Keratinocyte (primary cell): ENCODE results near the gene SERBP1. TPM values are rescaled to one million over a fixed set of nuclear protein-coding genes. Genes with fewer than 3 reads are reported as not detected.
A peak's percentile ranks its signal among the peaks of the same experiment; 100 is the strongest.

Experiments used
- DNase-seq: peaks from one replicate; pipeline ENCODE4 v3.0.0-alpha.2; 2011; ENCODE audit warnings: low read depth, missing footprints, low spot score
- FAIRE-seq: peaks from 2 replicates; lab custom pipeline; 2011; peaks lifted over from hg19 to GRCh38; lab: Jason Lieb, UNC
- H2AFZ ChIP-seq: 2 replicates; pipeline ENCODE4 v1.6.0; 2012; ENCODE audit warnings: low read length, control low read depth, inconsistent platforms; ENCODE audit not compliant: control insufficient read depth
- H3K27ac ChIP-seq: 2 replicates; pipeline ENCODE4 v1.5.1; 2011; ENCODE audit warnings: low read length; ENCODE audit not compliant: control insufficient read depth, insufficient read depth
- H3K27me3 ChIP-seq: 3 replicates; pipeline ENCODE4 v1.6.0; 2011; ENCODE audit warnings: low read length; ENCODE audit not compliant: control insufficient read depth, insufficient read depth; ENCODE audit errors: extremely low read depth
- H3K36me3 ChIP-seq, 2 experiments: 2 replicates in 1 of 2; 3 replicates in 1 of 2; pipeline ENCODE4 v1.5.1; 2011; ENCODE audit warnings: low read length in 2 of 2, mild to moderate bottlenecking in 1 of 2; ENCODE audit not compliant: control insufficient read depth in 2 of 2, insufficient read depth in 2 of 2; ENCODE audit errors: extremely low read depth in 1 of 2
- H3K4me1 ChIP-seq: 3 replicates; pipeline ENCODE4 v1.5.1; 2011; ENCODE audit warnings: low read length; ENCODE audit not compliant: control insufficient read depth, insufficient read depth; ENCODE audit errors: extremely low read depth
- H3K4me2 ChIP-seq: 3 replicates; pipeline ENCODE4 v1.6.0; 2011; ENCODE audit warnings: low read depth, low read length; ENCODE audit not compliant: control insufficient read depth, insufficient read depth; ENCODE audit errors: extremely low read depth
- H3K4me3 ChIP-seq, 3 experiments: fragments of 200-600 bp in 1 of 3; sonication (generic) in 1 of 3; 2 replicates in 2 of 3; 3 replicates in 1 of 3; pipeline ENCODE4 v1.5.1; 2011 to 2016; ENCODE audit warnings: low read length in 3 of 3, mild to moderate bottlenecking in 3 of 3, control low read depth in 2 of 3, inconsistent platforms in 1 of 3, low read depth in 1 of 3, mixed read lengths in 1 of 3, mixed run types in 1 of 3, moderate library complexity in 1 of 3; ENCODE audit not compliant: control insufficient read depth in 2 of 3, insufficient read depth in 2 of 3; ENCODE audit errors: extremely low read depth in 1 of 3
- H3K79me2 ChIP-seq: 2 replicates; pipeline ENCODE4 v1.6.0; 2012; ENCODE audit warnings: low read length; ENCODE audit not compliant: control insufficient read depth, insufficient read depth
- H3K9ac ChIP-seq: 3 replicates; pipeline ENCODE4 v1.6.0; 2011; ENCODE audit warnings: low read length; ENCODE audit not compliant: control insufficient read depth, insufficient read depth; ENCODE audit errors: extremely low read depth
- H3K9me1 ChIP-seq: 3 replicates; pipeline ENCODE4 v1.6.0; 2011; ENCODE audit warnings: low read length; ENCODE audit not compliant: control insufficient read depth, insufficient read depth; ENCODE audit errors: extremely low read depth
- H3K9me3 ChIP-seq: 2 replicates; pipeline ENCODE4 v1.5.1; 2012; ENCODE audit warnings: low read depth, low read length; ENCODE audit not compliant: control insufficient read depth
- H4K20me1 ChIP-seq: 3 replicates; pipeline ENCODE4 v1.6.0; 2011; ENCODE audit warnings: low read length; ENCODE audit not compliant: control insufficient read depth, insufficient read depth; ENCODE audit errors: extremely low read depth
- EZH2 ChIP-seq: IDR thresholded peaks from one replicate; pipeline ENCODE4 v1.6.1; 2012; ENCODE audit warnings: inconsistent platforms, mild to moderate bottlenecking, low read length, moderate library complexity
- dilution Hi-C: fragments of 300-500 bp; cut with MboI; formaldehyde crosslinking; loops from one replicate; pipeline ENCODE4 v1.7.0; 2020; ENCODE audit warnings: low sequenced_read_pairs; ENCODE audit not compliant: extremely low pct_ligation_motif_present
- polyA plus RNA-seq, 5 experiments: library from polyadenylated mRNA; depleted of rRNA in 3 of 5; stranded (reverse) in 3 of 5; stranded (forward) in 1 of 5; unstranded in 1 of 5; fragments of >200 nt; gene quantifications; 1 replicate in 1 of 5; 2 replicates in 3 of 5; 3 replicates in 1 of 5; pipeline versions ENCODE4 v1.2.1 to v1.2.3, GENCODE V29; 2011 to 2012; ENCODE audit warnings: missing spikeins in 2 of 5, low read depth in 1 of 5, low replicate concordance in 1 of 5
- TF ChIP-seq, protein P1 (sequence below), 3 experiments: IDR thresholded peaks in 1 of 3; conservative IDR thresholded peaks in 1 of 3; optimal IDR thresholded peaks in 1 of 3; 2 replicates in 2 of 3; 3 replicates in 1 of 3; pipeline versions ENCODE3 to v1.5.1; 2011; ENCODE audit warnings: low read length in 3 of 3, mild to moderate bottlenecking in 3 of 3, moderate library complexity in 2 of 3, control low read depth in 1 of 3, inconsistent platforms in 1 of 3; ENCODE audit not compliant: insufficient read depth in 2 of 3; ENCODE audit errors: extremely low read depth in 1 of 3

SERBP1 gene
- polyA plus RNA-seq, 1 donor (not counting 4 experiments of a cell fraction or from before 2014, with no cell fraction given), result 352 TPM

DNA sequence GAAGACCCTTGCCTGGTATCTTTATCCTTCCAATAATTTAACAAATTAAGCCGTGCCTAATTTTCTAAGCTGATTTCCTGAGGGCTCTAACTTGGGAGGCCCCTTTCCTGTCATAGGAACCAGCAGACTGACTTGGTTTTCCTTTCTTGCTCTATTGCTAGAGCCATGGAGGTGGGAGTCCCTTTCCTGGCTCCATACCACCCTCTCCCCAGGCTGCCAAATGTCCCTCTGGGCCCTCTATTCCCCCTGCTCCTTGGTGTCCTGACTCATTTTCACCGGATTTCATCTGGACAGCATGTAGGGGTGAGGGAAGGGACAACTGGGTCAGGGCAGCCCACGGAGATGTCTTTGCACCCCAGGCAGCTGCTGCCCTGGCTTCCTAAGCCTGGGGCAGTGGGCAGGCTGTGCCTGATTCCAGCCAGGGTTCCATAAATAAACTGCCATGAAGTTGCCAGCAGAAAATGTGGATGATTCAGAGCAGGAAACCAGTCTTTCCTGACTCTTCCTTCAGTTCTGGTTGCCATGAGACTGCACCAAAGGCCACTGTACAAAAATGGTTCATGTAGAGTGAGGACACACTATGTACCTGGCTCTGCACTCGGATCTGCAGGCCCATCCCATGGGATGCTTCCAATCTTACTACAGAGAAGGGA, 38.0 kb upstream of the SERBP1 start:
- H3K79me2 ChIP-seq, result no peaks in the 10 kb centered on the region
- dilution Hi-C loops, result no loop called here
- TF ChIP-seq, protein P1, sequence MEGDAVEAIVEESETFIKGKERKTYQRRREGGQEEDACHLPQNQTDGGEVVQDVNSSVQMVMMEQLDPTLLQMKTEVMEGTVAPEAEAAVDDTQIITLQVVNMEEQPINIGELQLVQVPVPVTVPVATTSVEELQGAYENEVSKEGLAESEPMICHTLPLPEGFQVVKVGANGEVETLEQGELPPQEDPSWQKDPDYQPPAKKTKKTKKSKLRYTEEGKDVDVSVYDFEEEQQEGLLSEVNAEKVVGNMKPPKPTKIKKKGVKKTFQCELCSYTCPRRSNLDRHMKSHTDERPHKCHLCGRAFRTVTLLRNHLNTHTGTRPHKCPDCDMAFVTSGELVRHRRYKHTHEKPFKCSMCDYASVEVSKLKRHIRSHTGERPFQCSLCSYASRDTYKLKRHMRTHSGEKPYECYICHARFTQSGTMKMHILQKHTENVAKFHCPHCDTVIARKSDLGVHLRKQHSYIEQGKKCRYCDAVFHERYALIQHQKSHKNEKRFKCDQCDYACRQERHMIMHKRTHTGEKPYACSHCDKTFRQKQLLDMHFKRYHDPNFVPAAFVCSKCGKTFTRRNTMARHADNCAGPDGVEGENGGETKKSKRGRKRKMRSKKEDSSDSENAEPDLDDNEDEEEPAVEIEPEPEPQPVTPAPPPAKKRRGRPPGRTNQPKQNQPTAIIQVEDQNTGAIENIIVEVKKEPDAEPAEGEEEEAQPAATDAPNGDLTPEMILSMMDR (optimal IDR thresholded peaks at IDR 0.05 in 1 of 3, IDR thresholded peaks at IDR 0.05 in 1 of 3, conservative IDR thresholded peaks at IDR 0.05 in 1 of 3; ENCODE audit: extremely low read depth in 1 of 3, insufficient read depth in 2 of 3, low read length in 3 of 3), result no peak
- TF ChIP-seq EZH2, result no peak
- no peak overlapping the region for H3K4me3 ChIP-seq
- H2AFZ ChIP-seq, result peak overlapping the region; percentile 43
- no peaks in the 10 kb centered on the region for H4K20me1 ChIP-seq
- H3K9ac ChIP-seq, result no peak overlapping the region
- DNase-seq (no peak), FAIRE-seq (peak; percentile 93)
- no peaks in the 10 kb centered on the region for H3K36me3 ChIP-seq
- no peak overlapping the region for H3K27ac ChIP-seq
- peaks cover 28% of the 10 kb centered on the region for H3K4me1 ChIP-seq
- no peaks in the 10 kb centered on the region for H3K27me3 ChIP-seq
- H3K9me1 ChIP-seq, result no peaks in the 10 kb centered on the region
- peak overlapping the region; percentile 20 for H3K4me2 ChIP-seq
- no peaks in the 10 kb centered on the region for H3K9me3 ChIP-seq

DNA sequence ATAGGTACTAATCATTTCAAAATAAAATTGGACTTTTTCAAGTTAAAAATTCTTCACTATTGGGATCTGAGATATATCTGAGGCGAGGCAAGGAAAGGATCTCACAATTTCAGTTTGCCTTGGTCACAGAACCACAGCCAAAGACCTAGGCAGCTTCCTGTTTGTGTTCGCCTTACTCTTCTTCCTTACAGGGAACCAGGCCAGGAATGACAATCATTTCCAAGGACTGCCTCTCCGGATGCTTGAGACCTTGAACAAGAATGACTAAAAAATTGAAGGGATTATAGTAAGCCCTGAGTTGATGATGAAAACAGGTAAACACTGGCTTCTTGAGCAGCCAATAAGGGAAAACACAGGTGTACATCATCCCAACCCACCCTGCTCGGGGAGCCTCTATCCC, 35.2 kb upstream of the SERBP1 start:
- Histone ChIP-seq H3K4me3 (no peak overlapping the region), H3K4me2 (no peak overlapping the region), H3K27ac (no peak overlapping the region), H3K9me3 (no peaks in the 10 kb centered on the region), H3K79me2 (no peaks in the 10 kb centered on the region), H3K9me1 (no peaks in the 10 kb centered on the region), H4K20me1 (no peaks in the 10 kb centered on the region), H3K27me3 (no peaks in the 10 kb centered on the region), H3K36me3 (no peaks in the 10 kb centered on the region), H3K4me1 (peaks cover 36% of the 10 kb centered on the region), H2AFZ (no peak overlapping the region), H3K9ac (no peak overlapping the region)
- no peak for DNase-seq
- dilution Hi-C loops, result no loop called here
- TF ChIP-seq EZH2, result no peak
- TF ChIP-seq, protein P1 (optimal IDR thresholded peaks at IDR 0.05 in 1 of 3, IDR thresholded peaks at IDR 0.05 in 1 of 3, conservative IDR thresholded peaks at IDR 0.05 in 1 of 3; ENCODE audit: extremely low read depth in 1 of 3, insufficient read depth in 2 of 3, low read length in 3 of 3), result no peak
- peak; percentile 17 for FAIRE-seq
